HG03354 (cell line): ENCODE measurements around the gene SEC14L6.
"Not testable (repeated sequence)": the region's sequence is repeated elsewhere in the genome, so short reads cannot be mapped to it uniquely, and the experiment has no call there.

Experiments used
- ATAC-seq: cut with Tn5 transposase; IDR thresholded peaks from one replicate; pipeline ENCODE4 v1.9.1; 2021; ENCODE audit warnings: mild to moderate bottlenecking; ENCODE audit not compliant: unreplicated experiment, poor library complexity, severe bottlenecking

Gene SEC14L6

DNA sequence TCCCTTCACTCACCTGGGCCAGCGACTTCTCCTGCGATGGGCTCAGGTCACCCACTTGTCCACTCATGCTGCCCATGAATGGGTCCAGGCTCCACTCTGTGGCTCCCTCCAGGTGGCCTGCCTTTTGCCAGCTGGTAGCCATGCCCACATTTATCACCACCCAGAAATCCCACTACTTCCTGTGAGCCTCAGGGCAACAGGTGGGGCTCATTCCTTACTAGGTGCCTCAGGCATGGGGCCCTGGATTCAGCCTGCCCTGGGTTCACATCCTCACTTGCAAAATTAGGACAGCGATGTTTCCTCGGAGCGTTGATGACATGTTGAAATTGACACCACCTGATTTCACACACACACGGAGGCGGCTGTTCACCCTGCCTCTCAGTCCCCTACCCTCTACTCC, at the start of gene SEC14L6:
TSS of gene SEC14L6 (minus strand) at position 126 of the 400 bp plus-strand sequence. CDS start at position 67, 59 bp downstream.
- no peak for ATAC-seq

DNA sequence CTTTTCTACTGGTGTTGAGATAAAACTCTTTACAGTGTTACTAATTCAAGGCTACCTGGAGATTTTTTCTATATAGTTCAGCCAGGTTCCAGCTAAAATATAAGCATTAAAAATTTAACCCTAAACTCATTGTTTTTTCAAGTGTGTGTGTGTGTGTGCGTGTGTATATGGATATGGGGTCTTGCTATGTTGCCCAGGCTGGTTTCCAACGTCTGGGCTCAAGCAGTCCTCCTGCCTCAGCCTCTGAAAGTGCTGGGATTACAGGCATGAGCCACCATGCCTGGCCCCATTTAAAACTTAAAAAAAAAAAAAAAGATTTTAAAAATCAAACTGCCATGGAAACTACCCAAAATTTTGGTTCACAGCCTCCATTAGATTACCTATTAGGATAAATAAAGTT, 49.7 kb upstream of the SEC14L6 start:
- no peak for ATAC-seq

DNA sequence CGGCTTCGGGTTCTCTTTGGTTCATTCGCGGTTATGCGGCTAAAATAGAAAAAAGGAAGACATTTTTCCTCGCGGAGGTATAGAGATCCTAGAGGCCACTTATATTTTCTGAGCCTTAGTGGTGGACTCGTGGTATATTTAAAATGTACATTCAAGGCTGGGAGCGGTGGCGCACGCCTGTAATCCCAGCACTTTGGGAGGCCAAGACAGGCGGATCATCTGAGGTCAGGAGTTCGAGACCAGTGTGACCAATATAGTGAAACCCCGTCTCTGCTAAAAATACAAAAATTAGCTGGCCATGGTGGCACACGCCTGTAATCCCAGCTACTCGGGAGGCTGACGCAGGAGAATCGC, 45.8 kb upstream of the SEC14L6 start:
- not testable (repeated sequence) for ATAC-seq

DNA sequence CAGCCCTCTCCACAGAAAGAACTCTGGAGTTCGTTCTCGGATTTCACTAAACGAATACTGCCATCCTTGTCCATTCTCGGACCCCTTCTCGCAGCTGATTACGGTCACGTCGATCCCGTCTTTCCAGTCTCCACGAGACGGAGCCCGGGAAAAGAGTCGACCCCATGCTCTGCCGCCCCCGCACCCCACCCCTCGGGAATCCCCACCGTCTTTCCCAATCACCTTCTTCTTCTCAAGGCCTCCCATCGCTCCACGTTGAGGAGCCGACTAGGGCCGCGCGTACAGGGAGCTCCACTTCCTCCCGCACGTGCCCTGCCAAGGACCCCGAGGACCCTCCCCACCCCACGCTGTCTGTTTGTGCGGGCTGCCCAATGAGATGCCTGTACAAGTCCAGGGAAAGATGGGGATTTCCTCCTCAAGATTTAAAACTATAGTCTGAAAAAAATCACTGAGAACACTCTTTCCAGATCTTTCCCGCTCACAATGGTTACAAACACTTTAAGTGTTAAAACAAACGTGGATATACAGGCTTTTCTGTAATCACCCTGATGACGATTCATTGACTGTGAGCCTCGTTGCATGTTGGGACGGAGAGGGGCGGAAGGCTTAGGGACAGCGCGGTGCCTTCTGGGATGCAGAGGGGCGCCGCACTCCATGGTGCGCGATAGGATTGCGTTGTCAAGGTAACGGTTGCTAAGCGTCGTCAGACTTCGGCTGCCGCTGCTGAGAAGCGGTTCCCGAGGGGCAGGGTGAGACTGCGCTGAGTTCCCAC, 45.2 kb upstream of the SEC14L6 start, which contains the start of gene PES1:
TSS of gene PES1 (minus strand) at position 323 of the 772 bp plus-strand sequence. CDS start at position 246, 77 bp downstream.
- ATAC-seq, result peak; percentile 96

DNA sequence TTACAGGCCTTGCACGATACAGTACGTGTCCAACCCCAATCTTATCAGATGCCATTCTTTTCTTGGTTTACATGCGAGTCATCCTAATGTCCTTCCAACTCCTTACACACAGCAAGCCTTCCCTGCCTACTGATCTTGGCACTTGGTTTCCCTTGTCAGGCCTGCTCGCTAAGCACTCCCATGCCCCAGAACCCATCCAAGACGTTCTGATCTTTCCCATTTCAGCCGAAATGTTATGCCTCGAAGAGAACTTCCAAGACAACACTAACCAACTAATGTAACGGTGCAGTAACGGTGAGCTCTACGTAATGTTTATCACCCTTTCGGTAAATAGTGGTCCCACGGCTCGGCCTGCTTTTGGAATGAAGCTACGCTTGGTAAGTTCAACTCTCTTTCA, 44.6 kb upstream of the SEC14L6 start:
- ATAC-seq, result peak; percentile 4

DNA sequence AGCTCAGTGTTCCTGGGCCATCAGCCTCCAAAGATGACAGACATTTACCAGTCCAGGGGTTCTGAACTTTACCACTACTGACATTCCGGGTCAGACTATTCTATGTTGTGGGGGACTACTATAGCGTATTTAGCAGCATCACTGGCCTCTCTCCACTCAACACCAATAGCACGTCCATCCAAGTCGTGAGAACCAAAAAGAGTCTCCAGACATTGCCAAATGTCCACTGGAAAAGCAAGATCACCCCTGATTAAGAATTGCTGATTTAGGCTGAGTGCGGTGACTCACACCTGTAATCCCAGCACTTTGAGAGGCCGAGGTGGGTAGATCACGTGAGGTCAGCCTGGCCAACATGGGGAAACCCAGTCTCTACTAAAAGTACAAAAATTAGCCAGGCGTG, 39.9 kb upstream of the SEC14L6 start:
- ATAC-seq, result no peak

DNA sequence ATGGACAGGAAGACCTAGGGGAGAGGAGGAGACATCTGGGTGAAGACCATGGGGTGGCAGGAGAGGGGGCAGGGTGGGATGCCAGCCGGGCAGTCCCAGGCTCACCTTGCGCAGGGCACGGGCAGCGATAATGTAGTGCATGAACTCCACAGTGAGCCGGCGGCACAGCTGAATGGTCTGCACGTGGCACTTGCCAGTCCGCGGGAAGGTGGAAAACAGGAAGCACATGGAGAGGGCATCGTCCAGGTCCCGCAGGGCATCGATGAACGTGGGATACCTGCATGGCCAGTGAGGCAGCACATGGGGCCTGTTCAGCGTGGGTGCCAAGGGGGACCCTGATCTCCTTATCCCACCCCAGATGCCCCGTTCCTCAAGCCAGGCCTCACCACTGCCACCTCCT, 37.9 kb upstream of the SEC14L6 start:
- ATAC-seq, result no peak

DNA sequence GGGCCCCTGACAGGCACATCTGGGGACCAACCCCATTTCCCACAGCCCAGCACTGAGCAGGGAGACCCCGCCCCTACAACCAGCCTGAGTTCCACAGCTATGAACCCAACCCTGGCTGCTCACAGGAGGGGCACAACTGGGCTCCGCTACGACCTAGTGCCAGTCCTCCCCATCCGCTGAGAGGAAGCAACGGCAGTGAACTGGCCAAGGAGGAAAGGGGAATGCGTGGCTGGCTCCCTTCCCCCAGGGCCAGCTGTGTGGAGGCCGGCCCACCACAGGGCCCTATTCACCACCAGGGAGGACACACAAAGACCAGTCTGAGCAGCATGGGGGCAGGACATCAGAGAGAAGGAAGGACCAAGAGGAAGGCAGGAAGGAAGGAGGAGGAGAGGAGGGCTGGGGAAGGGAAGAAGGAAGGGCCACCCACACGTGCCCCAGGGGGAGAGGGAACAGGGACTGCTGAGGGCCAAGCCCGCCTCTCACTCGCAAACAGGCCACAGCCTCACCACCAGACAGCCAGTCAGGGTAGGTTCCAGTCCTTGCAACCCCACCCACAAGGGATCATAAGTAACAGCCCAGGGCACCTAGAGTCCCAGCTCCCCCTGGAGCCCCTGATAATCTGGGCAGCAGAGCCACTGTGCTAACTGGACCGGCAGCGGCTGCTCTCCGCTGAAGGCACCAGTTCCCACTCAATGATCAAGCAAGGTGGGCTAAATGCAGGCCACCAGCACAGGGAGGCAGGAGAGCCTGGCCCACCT, 36.4 kb upstream of the SEC14L6 start:
- no peak for ATAC-seq

DNA sequence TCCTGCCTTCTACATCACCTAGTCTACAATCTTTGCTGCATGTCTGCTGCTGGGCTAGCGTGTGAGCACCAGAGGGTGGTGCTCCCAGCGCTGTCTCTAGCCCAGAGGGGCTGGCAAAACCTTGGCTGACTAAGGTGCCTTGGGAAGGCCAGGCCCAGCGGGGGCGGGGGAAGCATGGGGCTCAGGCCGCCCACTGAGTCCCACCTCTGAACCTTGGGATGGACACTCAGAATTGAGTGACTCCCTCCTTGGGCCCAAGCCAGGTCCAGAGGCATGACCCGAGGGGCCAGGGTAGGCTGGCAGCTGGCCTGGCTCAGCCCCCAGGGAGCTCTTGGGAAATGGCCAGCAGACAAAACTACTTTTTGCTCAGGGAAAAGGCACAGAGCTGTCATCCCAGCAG, 35.5 kb upstream of the SEC14L6 start:
- ATAC-seq, result no peak

DNA sequence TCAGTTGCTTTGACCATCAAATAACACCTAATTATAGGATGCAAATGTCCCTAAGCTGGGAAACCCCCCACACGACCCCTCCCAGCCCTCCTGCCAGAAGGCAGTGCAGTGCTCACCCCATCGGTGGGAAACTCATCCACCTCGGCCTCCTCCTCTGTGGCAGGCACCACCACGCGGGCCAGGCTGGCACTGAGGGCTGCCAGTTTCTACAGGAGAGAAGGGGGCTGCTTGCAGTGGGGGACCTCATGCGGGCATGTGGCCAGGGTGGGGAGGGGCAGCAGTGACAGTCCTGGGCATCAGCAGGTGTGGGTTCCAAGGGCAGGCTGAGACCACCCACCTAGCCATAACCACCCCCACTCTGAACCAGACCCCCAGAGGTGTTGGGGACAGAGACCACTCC, 34.4 kb upstream of the SEC14L6 start:
- no peak for ATAC-seq

DNA sequence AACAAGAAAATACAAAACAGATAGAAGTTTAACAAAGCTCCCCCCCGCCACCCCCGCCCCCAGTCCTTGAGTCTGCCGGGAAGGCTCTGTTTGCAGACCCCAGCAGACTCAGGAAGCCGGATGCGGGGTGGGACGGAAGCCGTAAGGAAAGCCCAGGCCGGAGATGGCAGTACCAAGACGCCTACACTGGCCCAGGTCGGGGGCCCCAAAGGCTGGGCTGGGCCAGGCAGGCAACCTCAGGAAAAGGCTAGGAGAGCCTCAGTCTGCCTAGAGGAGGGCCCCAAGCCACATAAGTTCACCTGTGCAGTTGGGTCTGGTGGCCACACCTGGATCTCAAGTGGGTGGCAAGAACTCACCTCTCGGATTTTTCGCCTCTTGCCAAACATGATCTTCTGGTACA, 31.9 kb upstream of the SEC14L6 start:
- ATAC-seq, result no peak

DNA sequence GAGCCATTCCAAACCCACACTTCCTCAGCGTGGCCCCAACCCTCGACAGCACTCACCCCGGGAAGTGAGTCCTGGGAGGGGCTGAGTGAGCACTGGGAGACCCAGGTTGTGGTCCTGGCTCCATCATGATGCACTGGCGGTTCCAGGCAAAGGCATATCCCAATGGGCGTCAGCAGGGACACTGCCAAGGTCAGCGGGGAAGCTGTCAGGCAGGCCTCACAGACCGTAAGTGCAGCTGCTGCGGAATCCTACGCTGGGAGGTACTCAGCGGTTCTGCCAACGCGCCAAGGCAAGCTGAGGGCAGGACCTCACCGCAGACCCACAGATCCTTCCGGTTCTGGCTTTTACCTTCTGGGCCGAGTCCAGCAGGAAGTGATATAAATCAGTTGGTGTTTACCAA, 29.3 kb upstream of the SEC14L6 start:
- ATAC-seq, result no peak

DNA sequence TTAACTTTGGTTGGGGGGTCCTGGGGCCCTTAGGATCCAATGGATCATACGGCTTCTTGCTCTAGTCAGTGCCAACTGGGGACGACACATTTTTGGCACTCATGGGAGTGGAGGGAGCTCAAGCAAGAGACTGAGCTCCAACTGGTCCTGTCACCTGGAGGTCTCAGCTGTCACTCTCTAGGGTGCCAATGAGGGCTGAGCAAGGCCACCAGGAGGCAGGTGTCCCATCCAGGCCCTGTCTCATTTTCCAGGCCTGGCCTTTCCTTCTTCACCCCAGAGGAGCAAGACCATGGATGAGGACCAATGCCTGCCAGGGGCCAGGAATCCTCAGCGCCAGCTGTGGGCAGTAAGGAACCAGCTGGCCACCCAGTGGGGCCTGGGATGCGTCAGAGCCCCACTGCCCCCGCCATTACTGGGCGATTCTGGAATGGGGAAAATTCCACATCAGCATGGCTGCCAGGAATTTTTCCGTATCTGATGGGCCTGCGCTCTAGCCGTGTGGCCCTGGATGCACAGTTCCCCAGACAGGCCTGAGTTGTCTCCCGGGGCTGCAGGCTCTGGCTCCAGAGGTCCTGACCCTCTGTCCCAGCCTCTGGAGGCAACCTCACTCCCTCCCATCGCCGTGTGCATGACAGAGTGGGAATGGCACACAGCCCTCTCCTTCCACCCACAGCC, 28.6 kb upstream of the SEC14L6 start:
- no peak for ATAC-seq

DNA sequence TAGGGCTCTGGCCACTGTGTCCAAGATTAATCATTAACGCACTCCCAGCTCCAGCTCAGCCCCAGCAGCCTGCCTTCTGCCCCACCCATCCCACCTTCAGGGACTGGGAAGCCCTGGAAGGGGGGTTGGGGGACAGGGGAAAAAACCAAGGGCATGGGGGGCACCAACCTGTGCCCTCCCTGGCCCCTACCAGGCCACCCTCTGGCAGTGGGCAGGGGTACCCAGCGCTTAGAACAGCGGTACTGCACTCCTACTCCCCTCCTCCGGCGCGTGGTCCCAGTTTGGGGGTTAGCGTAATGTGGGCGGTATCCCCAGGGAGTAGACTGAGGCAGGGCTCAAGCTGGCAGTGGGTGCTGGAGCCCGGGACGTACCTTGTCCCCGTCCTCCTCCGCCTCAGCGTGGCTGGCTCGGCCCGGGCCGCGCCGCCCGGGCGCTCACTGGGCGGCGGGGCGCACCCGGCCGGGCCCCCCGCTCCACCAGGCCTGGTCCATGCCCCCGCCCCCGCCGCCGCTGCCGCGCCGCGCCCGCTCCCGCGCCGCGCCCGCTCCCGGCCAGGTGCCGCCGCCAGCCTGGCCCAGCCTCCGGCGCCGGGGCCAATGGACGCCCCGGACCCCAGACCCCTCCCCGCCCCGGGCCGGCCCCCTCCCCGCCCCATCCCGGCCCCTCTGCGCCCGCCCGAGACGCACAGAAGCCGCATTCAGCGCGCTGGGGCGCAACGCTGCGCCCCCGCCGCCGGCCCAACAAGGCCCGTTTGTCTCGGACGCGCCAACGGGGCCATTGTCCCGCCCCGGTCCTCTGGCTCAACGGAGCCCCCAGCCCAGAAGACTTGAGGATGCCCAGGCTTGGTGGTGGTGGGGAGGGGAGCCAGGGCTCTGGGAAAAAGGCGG, 27.8 kb upstream of the SEC14L6 start, which contains the start of gene GAL3ST1:
TSS of gene GAL3ST1 (minus strand) at position 571 of the 887 bp plus-strand sequence. CDS start 17,273 bp downstream, outside the sequence.
- no peak for ATAC-seq

DNA sequence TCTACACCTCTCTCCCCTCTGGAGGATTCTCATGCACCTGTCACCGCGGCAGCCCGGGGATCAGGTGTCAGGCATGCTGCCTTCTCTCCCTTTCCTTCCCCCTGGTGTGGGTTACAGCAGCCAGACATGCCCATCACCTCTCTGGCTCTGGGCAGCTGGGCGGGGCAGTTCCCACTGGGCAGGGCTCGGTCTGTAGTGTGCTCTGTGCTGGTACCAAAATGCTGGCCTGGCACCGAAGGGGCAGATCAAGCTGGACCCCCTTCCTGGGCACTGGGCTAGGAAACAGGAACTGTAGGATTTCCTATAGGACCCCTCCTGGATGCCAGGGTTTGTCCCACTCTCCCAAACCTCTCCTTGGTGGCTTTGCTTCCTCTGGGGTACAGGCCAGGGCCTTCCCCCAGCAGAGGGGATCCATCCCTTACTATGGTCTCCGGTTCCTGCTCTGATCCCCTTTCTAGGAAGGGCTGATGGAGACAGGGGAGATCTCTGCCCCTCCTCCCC, 27.1 kb upstream of the SEC14L6 start:
- ATAC-seq, result no peak

DNA sequence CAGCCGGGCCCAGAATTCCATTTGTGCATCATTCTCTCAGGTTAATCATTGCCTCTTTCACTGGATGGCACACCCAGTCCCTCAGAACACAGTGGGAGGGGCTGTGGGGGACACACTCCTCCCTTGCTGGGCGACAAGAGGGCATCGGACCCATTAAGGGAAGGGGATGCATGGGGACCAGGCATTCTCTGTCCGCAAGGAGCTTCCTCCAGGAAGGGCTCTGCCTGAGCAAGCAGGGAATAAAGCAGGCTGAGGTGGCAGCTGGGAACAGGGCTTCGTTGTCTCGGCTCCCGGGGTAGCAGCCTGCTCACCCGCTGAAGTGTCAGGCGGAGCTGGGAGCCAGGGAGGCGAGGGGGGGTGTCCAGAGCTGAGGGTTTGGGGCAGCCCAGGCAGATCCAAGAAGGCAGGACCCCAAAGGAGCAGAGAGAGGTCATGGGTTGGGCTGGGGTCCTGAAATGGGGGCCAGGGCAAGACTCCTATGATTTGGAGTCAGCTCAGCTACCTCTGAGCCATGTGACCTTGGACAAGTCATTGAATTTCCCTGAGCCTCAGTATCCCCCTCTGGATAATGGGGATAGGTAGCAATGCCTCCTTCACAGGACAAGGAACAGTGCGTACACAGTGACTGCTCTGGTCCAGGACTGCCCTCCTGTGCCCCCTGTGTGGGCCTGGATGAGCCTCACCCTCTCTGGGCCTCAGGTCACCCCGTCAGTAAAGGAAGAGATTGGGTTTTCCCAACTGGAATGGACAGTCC, 26.5 kb upstream of the SEC14L6 start:
- ATAC-seq, result no peak

DNA sequence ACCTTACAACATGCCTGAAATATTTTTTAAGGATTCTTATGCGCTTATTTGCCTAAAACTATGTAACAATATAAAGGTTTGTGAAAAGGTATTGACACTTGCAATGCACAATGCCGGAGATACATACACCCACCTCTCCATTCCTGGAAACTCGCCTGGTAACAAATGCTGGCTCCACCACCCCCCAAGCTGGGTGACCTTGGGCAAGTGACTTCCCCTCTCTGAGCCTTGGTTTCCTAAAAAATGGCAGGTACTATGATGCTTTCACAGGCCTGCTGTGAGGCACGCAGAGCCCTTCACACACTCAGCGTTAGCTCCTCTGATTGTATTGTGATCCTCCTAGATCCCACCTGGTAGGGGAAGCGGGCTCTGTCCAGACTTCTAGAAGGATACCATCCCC, 25.7 kb upstream of the SEC14L6 start:
- ATAC-seq, result no peak

DNA sequence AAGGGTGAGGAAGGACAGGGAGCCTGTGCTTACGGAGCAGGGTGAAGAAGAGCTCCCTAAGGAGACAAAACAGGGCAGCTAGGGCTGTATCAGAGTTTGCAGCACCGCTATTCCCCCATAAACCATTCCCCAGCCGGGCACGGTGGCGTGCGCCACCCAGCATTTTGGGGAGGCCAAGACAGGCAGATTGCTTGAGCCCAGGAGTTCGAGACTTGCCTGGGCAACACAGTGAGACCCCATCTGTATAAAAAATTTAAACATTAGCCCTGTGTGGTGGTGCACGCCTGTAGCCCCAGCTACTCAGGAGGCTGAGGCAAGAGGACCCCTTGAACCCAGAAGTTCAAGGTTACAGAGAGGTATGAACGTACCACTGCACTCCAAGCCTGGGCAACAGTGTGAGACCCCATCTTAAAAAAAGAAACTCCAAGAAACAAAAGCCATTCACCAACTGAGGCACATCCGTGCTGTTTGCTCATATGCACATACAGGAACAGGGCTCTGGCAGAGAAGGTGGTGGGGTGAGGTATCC, 23.2 kb upstream of the SEC14L6 start:
- no peak for ATAC-seq
